Measurements from ENCODE around the gene UBE2S.

GRCh38 chr19:55392820-55393761 lies 14.5 kb downstream of the UBE2S start:
- TF ChIP-seq CTCF (IDR thresholded peaks at IDR 0.05) = no peak
- TF ChIP-seq POLR2A (IDR thresholded peaks at IDR 0.05) = no peak

Data from body of pancreas (tissue), 4 donors.